Stimulated activated CD4-positive, alpha-beta T cell treated with anti-CD3 and anti-CD28 coated beads, Interleukin-4, amount 100 ng/mL, for 1 hour (primary cell): ENCODE results near the gene DGKD.

Experiments used
- DNase-seq: peaks from one replicate; pipeline ENCODE4 v3.0.0-alpha.2; 2020

The DGKD gene

DNA sequence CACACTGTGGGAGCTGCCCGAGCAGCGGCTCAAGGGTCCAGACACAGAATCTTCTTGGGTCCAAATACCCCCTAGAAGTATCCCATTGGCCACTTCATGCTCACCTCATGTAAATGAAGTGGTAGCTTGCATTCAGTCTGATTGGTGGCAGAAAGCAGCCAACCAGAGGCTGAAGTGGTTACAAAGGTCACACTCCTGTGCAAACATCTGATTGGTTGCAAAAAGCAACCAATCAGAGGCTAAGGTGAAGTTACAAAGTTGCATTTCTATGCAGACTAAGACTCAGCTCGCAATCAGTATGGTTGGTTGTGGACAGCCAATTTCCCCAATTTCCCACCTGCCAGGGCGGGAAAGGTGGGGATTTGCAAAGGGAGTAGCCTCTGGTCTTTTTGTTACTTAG, 94.3 kb downstream of the DGKD start:
- no peak for DNase-seq

DNA sequence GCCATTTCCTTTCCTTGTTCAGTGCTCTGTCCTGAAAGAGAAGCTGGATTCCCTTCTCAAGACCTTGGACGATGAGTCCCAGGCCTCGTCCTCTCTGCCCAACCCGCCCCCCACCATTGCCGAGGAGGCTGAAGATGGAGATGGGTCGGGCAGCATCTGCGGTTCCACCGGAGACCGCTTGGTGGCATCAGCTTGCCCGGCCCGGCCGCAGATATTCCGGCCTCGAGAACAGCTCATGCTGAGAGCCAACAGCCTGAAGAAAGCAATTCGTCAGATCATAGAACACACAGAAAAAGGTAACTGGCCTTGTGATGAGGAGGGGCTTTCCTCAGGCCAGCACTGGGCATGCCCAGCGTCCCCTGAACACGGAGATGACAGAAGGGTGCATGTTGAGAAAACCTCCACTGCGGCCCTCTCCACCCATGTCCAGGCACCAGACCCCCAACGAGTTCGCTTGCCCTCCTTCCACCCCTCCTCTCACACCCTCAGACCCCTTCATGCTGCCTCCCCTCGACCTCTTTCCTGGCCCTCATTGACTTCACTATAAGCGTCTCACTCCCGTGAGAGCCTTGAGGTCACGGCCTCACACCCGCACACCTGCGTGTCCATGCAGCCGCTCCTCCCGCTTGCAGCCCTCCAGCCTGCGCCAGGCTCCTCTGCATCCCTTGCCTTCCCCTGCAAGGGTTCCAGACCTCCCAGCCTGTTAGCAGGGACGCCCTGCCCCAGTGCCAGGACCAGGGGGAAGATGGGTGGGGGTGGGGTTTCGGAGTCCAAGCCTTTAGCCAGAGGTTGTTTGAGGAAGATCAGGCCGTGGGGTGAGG, 95.0 kb downstream of the DGKD start:
- no peak for DNase-seq

DNA sequence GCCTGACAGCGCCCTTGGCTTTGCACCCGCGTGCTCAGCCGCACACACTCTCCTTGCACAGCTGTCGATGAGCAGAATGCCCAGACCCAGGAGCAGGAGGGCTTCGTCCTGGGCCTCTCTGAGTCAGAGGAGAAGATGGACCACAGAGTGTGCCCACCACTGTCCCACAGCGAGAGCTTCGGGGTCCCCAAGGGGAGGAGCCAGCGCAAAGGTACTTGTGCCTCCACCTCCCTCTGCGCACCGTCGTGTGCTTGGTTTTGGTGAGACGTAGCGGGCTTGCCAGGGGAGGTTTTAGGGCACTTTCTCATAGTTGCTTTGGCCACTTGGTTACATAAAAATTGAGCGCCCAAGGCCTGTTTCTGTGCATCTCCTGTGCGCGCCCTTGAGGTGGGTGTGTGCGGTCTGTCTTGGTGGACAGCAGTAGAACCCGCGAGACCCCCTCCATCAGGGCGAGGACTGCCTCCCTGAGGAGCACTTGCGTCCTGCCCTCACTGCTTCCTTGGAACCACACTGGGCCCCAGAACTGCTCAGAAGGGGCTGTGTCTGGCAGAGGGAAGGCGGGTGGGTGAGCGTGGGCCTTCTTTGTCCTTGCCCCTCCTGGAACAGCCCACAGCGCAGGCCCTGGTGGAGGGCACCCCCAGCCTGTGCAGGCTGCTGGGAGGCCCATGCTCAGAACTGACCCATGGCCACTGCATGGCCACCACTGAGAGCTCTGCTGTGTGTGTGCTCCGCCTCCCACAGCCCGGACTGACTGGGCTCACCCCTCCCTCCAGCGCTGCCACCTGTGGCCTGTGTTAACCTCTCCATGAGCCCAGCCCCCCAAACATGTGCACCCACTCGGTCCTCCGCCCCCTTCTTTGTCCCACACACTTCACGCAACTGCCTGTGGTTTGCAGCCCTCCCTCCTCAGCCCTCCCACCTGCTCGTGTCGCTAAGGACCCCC, 95.9 kb downstream of the DGKD start:
- no peak for DNase-seq

DNA sequence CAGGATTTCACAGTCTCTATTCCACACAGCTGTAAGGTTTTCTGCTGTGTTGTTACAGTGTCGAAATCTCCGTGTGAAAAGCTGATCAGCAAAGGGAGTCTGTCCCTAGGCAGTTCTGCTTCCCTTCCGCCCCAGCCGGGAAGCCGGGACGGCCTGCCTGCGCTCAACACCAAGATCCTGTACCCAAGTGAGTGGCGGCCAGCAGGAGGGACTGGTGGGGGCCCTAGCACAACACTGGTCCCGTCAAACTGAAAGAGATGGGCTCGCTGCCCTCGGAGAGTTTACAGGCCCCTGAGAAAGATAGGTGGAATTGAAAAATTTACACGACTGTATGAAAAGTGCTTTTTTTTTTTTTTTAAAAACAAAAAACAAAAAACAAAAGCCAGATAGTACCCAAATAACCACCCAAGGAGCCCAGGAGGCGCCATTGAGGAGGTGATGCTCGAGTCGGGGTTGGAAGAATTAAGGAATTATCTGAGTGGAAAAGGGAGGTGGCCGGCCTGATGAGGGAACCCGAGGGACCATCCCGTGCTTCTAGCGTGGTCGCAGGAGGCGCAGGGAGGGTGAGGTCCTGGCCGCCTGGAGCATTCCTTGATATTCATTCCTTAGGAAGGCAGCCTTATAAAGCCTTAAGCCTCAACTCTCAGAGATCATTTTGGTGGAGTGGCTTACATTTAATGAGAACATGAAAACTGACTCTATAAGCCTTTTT, 96.7 kb downstream of the DGKD start:
- DNase-seq: no peak

DNA sequence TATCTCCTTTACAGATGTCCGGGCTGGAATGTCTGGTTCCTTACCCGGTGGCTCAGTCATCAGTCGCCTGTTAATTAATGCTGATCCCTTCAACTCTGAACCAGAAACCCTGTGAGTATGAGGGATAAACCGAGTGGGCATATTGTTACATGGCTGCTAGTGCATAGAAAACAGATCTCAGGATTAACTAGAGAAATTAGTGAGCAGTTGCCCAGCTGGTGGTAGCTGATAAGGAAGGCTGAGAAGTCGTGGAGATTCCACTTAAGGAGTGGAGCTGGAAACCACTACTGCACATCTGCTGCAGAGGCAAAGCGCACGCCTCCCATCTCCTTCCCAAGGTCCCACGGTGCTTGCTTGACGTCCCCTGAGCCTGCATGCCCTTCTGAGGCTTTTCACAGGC, 97.7 kb downstream of the DGKD start:
- DNase-seq: no peak

DNA sequence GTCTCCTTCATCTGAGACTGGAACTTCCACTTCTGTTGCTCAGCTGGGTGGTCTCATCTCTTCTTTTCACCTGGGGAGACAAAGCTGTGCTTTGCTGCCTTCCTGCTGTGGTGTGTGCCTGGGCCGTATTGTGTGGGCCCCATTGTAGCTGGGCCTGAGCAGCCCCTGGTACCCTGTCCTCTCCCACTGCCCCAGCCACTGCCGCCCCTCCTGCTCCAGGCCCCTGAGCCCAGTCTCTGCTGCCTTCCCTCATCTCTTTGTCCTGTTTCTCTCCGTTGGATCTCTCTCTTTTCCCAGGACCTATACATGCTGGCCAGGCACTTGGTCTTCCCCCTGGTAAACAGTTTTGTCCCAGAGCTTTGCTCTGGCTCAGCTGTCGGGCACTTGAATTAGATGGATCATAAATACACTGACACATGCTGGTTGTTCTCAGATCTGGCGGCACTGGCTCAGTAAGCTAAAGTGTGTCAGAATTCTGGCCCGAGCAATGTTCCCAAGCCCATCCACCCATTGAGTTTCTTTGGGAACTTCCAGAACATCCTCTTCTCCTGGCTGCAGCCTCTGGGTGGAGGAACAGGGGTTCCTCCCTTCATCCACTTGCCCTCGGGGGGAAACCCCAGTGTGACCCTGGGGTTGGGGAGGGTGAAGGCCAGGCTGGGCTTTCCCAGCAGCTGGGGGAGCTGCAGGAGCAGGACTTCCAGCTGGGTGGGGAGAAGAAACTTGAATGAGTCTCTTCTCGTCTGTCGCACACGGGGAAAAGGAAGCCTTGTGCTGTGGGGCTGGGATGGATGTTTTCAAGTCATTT, 99.0 kb downstream of the DGKD start:
- DNase-seq: no peak

DNA sequence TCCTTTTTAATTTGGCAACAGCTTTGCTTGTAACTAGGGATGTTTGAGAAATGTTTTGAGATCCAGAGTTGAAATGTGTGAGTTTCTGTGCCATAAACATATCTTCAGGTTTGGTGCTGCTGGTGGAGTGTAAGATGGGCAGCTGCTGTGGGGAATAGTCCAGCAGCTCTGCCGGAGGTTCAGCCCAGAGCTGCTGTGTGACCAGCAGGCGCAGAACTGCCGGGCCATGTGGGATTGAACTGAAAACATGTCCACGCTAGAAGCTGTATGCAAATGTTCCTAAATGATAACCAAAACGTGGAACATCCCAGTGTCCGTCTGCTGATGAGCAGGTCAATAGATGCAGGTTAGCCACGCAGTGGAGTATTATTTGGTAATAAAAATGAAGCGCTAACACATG, 99.6 kb downstream of the DGKD start:
- DNase-seq: no peak

DNA sequence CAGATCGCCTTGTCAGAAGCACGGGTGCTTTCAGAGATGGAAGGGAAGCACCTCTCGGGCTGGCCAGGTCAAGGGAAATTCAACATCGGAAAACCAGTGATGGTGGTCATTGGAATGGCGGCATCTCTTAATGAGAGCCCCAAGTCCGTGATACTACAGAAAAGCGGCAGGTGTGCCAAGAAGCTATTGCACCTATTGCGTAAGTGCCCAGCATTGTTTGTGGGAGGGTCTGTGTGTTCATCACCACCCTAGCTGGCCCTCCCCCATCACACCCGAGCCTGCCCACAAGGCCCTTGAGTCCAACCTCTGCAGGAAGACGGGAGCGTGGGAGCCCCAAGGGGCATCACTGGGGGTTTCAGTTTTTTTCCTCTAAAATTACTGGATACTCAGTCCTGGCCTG, 100.7 kb downstream of the DGKD start:
- DNase-seq: no peak

DNA sequence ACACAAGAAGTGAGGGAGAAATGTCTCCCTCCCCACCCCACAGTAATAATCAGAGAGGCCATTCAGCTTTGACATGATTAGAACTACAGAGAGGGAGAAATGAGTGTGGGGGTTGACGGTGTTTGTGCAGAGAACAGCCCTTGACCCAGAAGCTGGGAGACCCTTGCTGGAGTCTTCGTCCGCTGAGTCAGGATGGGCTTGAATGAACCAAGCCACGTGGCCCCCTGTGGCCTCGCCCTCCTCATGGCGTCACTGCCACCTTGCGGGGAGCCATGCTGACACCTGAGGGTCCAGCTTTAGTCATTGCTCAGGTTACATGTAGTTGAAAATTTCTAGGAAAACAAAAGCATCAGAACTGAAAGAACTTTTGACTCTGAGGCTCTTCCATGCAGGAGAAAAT, 101.2 kb downstream of the DGKD start:
- no peak for DNase-seq

DNA sequence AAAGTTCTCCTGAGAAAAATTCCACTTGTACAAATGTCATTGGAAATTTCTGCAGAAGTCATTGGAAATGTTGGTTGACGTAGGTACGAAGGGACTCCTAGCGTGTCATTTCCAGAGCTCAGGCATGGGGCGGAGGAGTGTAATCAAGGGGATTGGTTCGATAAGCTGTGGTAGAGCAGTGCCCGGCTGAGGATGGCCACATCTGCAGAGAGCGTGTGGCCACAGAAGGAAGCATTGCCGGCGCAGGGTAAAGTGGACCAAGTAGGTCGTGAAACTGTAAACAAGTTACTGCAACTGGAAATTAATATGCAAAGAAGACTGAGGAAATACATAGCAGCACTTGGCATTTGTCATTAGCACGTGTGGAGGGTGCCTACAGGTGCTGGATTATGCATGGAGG, 101.8 kb downstream of the DGKD start:
- DNase-seq: no peak

DNA sequence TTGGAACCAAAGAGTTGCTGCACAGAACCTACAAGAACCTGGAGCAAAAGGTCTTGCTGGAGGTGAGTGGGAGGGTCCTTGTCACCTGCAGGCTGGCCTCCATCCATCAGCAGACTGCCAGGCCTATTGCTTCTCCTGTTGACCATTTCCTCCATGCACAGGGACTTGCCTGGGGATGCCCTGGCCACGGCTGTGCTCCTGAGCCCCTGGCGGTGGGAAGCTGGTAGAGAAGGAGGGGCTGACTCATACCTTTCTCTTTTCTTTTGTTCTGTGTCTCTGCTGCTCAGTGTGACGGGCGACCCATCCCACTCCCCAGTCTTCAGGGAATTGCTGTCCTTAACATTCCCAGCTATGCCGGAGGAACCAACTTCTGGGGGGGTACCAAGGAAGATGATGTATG, 102.6 kb downstream of the DGKD start:
- no peak for DNase-seq

DNA sequence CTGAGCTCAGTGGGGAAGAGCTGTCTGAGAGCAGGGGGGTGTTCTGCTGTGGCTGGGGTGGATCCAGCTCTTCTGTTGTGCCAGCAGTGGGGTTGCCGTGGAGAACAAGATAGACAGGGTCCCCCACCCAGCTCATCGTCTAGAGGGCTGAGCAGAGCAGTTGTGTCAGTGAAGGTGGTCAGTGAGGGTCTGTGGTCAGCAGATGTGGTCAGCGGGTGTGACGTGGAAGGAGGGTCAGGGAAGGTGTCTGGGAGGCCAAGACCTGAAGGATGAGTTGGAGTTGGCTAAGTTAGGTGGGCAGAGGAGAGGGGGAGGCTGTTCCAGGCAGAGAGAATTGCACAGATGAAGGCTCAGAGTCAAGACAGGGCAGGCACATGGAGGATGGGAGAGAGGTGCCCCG, 103.1 kb downstream of the DGKD start:
- no peak for DNase-seq

DNA sequence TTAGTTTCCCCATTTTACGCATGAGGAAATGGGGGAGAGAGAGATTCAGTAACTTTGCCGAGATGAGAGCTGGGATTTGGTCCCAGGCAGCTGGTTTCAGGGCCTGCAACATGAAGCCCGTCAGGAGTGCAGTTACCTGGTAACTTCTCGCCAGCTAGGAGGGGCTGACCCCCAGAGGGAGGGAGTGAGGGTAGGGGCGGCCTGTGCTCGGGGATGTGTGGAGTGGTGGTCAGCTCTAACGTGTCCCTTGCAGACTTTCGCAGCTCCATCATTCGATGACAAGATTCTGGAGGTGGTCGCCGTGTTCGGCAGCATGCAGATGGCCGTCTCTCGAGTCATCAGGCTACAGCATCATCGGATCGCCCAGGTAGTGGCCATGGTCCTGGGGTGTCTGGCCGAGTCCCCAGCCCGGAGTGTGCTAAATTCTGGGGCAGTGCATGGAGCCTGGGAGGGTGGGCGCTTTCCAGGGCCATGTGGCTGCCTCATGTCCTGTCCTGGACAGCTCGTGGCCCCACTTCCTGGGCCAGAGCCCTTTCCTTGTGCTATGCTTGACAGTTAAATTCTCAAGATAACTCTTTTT, 103.8 kb downstream of the DGKD start:
- DNase-seq: no peak

DNA sequence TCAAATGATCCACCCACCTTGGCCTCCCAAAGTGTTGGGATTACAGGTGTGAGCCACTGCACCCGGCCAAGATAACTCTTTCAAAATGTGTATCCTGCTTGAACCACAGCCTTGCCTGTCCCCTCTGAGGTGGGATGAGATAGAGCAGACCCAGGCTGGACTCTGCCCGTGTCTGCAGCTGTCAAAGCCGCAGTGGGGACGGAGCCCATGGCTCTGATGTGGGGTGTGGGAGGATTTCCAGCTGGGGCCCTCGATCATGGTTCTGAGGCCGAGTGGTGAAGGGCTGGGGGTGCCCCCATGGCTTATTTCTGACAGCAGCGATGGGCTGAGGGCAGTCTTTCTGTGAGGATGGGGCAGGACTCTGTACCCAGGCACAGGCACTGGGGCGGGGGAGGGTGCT, 104.5 kb downstream of the DGKD start:
- DNase-seq: no peak

DNA sequence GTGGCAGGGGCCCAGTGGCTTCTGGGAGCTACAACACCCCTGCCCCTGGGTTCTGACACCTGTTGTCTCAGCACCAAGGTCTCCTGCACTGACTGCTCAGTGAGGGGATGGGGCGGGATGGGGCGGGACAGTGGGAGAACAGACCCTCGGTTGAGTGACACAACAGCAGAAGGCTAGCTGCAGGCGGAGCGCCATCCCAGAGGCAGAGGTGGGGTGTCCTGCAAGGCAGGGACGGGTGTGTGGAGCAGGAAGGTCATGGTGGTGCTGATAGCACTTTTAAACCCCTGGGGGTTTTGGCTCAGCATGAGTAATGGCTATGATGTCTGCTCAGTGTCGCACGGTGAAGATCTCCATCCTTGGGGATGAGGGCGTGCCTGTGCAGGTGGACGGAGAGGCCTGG, 105.1 kb downstream of the DGKD start:
- no peak for DNase-seq

DNA sequence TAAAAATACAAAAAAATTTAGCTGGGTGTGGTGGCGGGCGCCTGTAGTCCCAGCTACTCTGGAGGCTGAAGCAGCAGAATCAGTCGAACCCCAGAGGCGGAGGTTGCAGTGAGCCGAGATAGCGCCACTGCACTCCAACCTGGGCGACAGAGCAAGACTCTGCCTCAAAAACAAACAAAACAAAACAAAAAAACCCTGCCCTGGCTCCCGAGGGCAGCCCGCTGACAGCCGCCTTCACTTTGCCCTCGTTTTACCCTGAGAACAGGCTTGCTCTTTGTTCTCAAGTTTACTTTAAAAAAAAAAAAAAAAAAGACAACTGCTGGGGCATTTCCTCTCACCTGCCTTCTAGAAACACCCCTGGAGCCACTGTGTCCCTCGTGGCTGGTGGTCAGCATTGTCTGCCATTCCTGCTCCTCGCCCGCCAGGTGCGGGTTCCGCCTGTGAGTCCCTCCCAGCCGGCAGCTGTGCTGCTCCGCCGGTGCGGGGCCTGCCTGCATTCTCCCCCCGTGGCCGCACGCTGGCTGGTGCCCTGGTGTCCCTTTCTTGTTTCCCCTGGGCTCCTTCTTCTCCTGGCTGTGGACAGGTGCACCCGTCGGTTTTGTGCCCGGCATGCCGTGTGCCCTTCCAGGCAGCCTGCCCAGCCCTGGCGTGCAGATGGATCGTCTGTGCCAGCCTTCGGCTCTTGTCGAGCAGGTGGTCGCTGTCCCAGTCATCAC, 106.6 kb downstream of the DGKD start:
- no peak for DNase-seq

DNA sequence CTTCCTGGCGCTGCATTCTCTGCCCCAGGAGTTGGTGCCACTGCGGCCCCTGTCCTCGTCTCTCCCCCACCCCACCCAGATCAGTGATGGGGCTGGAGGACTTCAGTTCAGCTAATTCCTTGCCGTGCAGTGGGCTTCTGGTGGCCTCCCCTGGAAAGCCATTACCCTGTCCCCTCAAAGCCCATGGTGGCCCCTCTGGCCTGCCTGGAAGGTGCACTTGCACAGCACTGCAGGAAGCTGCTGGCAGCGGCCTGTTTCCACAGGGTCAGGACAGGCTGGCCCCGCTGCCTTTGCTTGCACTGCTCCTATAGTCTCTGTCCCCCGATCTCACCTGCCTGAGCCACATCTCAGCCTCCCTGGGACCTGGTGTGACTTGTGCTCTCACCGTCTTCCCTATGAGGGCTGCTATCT, 107.2 kb downstream of the DGKD start:
- DNase-seq: no peak

DNA sequence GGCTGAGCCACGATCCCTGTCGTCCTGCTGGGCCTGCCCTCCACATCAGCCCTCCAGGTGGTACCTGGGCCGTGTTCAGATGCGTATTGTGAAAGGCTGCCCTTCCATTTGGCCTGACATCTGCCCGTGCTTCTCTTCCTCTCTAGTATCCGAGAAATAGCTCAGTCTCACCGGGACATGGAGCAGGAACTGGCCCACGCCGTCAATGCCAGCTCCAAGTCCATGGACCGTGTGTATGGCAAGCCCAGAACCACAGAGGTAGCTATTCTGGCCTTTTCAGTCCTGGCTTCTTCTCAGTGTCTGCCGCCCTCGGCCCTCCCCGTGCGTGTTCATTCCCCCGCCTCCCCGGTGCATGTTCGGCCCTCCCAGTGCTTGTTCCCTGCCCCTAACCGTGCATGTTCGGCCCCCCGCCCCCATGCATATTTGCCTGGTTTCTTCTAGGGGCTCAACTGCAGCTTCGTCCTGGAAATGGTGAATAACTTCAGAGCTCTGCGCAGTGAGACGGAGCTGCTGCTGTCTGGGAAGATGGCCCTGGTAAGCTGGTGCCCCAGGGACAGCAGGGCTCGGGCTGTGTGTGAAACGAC, 108.0 kb downstream of the DGKD start:
- DNase-seq: no peak

DNA sequence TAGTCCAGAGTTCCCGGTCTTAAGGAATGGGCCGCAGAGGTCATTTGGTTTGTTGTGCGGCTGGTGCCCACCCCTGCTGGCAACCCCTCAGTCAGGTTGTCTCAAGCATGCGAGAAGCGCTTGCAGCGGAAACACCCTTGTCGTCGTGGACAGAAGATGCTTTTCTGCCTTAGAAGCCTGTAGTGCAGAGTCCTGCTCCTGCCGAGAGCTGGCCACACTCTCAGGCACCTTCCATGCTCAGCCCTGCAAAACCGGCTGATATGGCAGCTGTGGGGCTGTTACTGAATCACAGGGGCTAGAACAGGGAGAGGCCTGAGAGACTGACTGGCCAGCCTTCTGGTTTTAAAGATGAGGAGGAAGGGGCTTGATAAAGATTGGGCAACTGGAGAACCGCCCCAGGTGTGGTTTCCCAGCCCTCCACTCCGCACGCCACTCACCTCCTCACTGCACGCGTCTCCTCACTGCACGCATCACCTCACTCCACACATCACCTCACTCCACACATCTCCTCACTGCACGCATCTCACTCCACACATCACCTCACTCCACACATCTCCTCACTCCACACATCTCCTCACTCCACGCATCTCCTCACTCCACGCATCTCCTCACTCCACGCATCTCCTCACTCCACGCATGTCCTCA, 108.7 kb downstream of the DGKD start:
- no peak for DNase-seq

DNA sequence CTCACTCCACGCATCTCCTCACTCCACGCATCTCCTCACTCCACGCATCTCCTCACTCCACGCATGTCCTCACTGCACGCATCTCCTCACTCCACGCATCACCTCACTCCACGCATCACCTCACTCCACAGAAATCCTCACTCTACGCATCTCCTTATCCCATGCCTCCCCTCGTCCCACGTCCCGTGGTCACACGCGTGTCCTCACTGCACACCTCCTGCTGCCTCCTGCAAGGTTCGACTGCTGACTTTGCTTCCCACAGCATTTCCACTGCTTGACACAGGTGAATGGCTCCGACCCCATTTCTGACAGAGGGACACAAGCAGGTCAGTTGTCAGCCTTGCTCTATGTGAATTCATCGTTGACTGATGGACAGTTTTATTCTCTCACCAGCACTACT, 109.3 kb downstream of the DGKD start:
- DNase-seq: no peak

DNA sequence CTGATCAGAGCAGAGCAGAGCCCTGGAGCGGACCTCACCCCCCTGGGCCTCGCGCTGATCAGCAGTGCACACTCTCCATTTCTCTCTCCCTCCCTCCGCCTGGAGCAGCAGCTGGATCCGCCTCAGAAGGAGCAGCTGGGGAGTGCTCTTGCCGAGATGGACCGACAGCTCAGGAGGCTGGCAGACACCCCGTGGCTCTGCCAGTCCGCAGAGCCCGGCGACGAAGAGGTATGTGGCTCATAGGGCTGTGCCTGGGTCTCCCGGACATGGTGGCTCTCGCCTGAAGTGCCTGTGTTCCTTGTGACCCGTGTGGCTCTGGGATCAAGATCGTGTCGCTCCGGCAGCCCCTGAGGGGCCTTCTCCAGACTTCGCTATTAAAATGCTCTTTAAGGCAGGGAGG, 109.8 kb downstream of the DGKD start:
- no peak for DNase-seq
